Choroid plexus epithelial cell (primary cell): ENCODE measurements around the gene ARHGAP22.

Experiments used
- DNase-seq: peaks from one replicate; pipeline ENCODE4 v3.0.0-alpha.2; 2010; ENCODE audit warnings: low read depth
- H3K4me3 ChIP-seq: 2 replicates; pipeline ENCODE4 v1.5.1; 2011; ENCODE audit warnings: low read depth, mild to moderate bottlenecking, control low read depth, low read length, moderate library complexity
- TF ChIP-seq, protein P1 (sequence below): conservative IDR thresholded peaks from 2 replicates; pipeline ENCODE4 v1.5.1; 2011; ENCODE audit warnings: low read depth, mild to moderate bottlenecking, control low read depth, inconsistent platforms, low read length, moderate library complexity

ARHGAP22 gene

DNA sequence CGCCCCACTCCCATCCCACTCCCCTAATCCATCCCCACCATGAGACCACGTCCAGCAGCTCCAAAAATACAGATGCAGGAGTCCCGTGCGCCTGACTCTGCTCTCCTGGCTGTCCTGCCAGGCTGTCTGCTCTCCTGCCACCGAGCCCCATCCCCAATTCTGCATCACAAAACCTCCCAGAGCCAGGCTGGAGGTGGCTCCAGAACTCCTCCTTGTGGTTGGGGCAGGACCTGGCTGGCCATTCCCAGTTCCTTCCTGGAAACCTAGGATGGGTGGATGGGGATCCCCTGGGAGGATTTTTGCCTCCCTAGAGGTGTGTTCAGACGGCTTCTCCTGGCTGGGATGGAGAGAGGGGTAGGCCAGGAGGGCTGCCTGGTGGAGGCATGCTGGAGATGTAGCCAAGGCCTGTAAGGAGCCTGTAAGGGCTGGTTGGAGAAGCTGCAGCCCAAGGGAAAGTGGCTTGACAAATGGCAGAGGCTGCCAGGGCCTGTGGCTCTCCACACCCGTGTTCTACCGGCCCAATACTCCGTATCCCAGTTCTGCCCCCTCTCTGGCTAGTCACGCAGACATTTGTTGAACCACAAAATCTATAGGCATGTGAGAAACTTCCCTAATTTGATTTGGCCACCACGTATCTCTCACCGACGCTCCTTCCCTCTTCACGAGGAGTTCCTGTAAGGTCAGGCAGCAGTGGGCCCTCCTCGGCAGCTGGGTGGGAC lies 99.3 kb downstream of the ARHGAP22 start:
- no peak overlapping the region for H3K4me3 ChIP-seq
- TF ChIP-seq, protein P1, sequence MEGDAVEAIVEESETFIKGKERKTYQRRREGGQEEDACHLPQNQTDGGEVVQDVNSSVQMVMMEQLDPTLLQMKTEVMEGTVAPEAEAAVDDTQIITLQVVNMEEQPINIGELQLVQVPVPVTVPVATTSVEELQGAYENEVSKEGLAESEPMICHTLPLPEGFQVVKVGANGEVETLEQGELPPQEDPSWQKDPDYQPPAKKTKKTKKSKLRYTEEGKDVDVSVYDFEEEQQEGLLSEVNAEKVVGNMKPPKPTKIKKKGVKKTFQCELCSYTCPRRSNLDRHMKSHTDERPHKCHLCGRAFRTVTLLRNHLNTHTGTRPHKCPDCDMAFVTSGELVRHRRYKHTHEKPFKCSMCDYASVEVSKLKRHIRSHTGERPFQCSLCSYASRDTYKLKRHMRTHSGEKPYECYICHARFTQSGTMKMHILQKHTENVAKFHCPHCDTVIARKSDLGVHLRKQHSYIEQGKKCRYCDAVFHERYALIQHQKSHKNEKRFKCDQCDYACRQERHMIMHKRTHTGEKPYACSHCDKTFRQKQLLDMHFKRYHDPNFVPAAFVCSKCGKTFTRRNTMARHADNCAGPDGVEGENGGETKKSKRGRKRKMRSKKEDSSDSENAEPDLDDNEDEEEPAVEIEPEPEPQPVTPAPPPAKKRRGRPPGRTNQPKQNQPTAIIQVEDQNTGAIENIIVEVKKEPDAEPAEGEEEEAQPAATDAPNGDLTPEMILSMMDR, result peak; percentile 44
- no peak for DNase-seq

DNA sequence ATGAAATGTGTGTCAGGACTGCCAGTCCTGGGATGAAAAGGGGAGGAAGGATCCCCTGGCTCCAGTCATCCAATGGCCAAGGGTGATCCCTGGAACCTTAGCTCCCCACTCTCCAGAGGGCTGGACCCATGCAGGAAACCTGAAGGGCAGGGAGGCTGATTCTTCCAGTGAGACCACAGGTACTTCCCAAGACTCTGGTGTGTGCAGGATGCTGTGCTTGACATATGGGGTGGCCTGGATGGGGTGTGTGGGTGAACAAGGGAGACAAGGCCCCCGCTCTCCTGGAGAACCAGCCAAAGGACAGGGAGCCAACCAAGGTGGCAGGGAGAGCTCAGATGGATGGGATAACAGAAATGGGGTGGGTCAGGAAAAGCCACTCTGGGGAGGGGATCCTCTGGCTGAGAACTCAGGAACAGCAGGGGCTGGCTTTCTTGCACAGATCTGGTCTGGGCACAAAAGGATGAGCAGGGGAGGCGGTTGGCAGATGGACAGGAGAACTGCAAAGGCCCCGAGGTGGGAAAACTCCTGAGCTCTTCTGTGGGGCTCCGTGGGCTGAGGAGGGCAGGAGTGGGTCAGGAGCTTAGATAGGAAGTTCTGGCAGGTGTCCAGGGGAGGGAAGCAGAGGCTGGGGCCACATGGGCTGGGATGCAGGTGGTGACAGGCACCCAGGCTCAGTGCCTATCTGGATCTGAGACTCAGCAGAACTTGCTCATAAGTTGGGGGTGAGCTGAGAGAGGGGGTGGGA lies 100.6 kb downstream of the ARHGAP22 start:
- no peak for DNase-seq
- TF ChIP-seq, protein P1, result no peak
- no peak overlapping the region for H3K4me3 ChIP-seq

DNA sequence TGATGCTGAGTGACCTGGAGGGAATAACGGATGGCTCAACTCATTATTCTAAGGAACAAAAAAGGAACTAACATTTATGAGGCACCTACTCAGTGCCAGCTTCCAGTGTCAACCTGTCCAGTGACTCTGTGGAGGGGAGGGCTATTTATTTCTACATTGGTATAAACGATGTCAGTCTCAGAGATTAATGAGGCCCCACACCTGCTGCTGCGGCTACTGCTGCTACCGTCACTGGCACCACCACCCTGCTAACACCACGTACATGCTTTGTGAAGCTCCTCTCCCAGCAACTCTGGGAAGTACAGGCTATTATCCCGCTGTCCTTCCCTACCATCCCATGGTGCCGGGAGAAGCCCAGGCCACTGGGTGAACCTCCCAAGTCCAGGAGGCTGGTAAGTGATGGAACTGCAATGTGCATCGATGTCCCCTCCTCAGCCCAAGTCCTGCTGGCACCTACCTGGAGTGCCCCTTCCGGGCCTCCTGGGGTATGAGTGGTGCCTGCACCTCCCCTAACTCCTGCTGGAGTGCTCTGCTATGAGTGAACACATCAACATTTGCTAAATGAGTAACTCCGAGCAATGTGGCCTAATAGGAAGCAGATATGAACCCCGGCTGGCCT lies 101.5 kb downstream of the ARHGAP22 start:
- no peak for DNase-seq
- no peak overlapping the region for H3K4me3 ChIP-seq
- TF ChIP-seq, protein P1, result no peak

DNA sequence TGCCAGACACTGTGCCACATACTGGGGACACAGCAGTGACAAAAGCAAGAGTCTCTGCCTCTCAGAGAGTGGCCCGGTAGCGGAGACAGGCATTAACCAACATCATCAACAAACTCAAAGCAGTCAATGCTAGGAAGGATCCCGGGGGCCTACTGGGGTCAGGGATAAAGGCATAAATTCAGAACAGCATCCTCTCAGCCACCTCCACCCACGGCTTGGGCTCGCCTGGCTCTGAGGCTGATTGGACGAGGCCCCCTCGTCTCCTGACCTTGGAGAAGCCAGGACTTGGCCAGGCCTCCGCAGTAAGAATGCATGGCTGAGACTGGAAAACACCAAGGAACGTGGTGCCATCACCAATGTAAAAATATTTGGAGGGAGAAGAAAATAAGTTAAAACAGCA lies 102.1 kb downstream of the ARHGAP22 start:
- no peak overlapping the region for H3K4me3 ChIP-seq
- TF ChIP-seq, protein P1, result no peak
- DNase-seq, result no peak

GRCh38 chr10:48501787-48502771 lies 102.8 kb downstream of the ARHGAP22 start:
- DNase-seq, result no peak
- no peak overlapping the region for H3K4me3 ChIP-seq
- TF ChIP-seq, protein P1, result no peak

DNA sequence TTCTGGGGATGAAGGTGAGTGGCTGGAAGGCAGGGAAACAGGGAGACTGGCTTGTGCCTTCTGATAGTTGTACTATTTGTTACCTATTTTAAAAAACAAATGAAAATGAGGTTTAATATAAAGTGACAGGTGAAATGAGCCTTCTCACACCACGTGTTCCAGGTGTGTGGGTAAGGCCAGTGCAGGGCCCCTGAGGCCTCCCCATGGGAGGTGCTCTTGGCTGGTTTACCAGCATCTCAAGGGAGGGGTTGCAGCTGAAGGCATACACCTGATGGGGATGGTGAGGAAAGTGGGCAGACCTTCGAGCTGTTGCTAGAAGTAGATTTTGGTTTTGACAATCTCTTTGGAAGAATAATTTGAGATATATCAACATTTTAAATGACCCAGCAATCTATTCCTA lies 103.6 kb downstream of the ARHGAP22 start:
- TF ChIP-seq, protein P1, result no peak
- no peak overlapping the region for H3K4me3 ChIP-seq
- DNase-seq, result no peak
